H1 (cell line): Measurements from ENCODE around the gene LILRB3. TPM values are rescaled to one million over a fixed set of nuclear protein-coding genes. Genes with fewer than 3 reads are reported as not detected.

Experiments used
- CTCF ChIA-PET: fragments of 300-600 bp; sonication (Branson Sonifier 250); formaldehyde crosslinking; loops from one replicate; lab custom pipeline; 2021; ENCODE audit not compliant: partially characterized antibody; lab: Charles Lee
- POLR2A ChIA-PET: fragments of 300-600 bp; sonication (Branson Sonifier 250); formaldehyde crosslinking; loops from one replicate; lab custom pipeline; 2021; ENCODE audit warnings: inconsistent platforms; ENCODE audit not compliant: partially characterized antibody; lab: Charles Lee
- DNase-seq, 2 experiments: peaks; one replicate each; pipeline versions ENCODE4 v3.0.0 to v3.0.0-alpha.2; 2010 to 2022; ENCODE audit warnings: low spot score in 2 of 2, low read depth in 1 of 2, mixed read lengths in 1 of 2
- FAIRE-seq: peaks from 2 replicates; lab custom pipeline; 2011; peaks lifted over from hg19 to GRCh38; lab: Jason Lieb, UNC
- H2AFZ ChIP-seq: 2 replicates; pipeline ENCODE4 v1.8.1; 2012; ENCODE audit warnings: low read length, inconsistent platforms
- H2AK5ac ChIP-seq: 2 replicates; pipeline ENCODE4 v1.6.1; 2013; ENCODE audit warnings: low read depth, low read length
- H2BK120ac ChIP-seq: replicated peaks from 2 replicates; pipeline ENCODE3; 2013; ENCODE audit warnings: low read depth, low read length, inconsistent platforms
- H2BK12ac ChIP-seq: 2 replicates; pipeline ENCODE4 v1.6.1; 2013; ENCODE audit warnings: low read depth, low read length
- H2BK15ac ChIP-seq: 2 replicates; pipeline ENCODE4 v1.6.1; 2013; ENCODE audit warnings: low read length
- H2BK20ac ChIP-seq: 2 replicates; pipeline ENCODE4 v1.6.1; 2013; ENCODE audit warnings: low read length
- H2BK5ac ChIP-seq: 2 replicates; pipeline ENCODE4 v1.6.1; 2013; ENCODE audit warnings: low read depth, low read length
- H3K14ac ChIP-seq: 2 replicates; pipeline ENCODE4 v1.6.1; 2013; ENCODE audit warnings: inconsistent platforms; ENCODE audit not compliant: insufficient read length
- H3K18ac ChIP-seq: 2 replicates; pipeline ENCODE4 v1.6.1; 2013; ENCODE audit warnings: low read length; ENCODE audit errors: extremely low read depth
- H3K23ac ChIP-seq: 2 replicates; pipeline ENCODE4 v1.6.1; 2013; ENCODE audit warnings: inconsistent platforms; ENCODE audit not compliant: insufficient read length
- H3K23me2 ChIP-seq: 2 replicates; pipeline ENCODE4 v1.6.1; 2013; ENCODE audit warnings: low read depth, low read length
- H3K27ac ChIP-seq: 2 replicates; pipeline ENCODE4 v1.6.1; 2011; ENCODE audit warnings: low read depth, low read length, inconsistent platforms
- H3K27me3 ChIP-seq, 4 experiments: replicated peaks in 1 of 4; 1 replicate in 1 of 4; 2 replicates in 3 of 4; pipeline versions ENCODE4 v1.6.1 to v1.8.1; 2011 to 2013; ENCODE audit warnings: low read length in 3 of 4, mild to moderate bottlenecking in 3 of 4, inconsistent platforms in 2 of 4, mixed read lengths in 2 of 4, moderate library complexity in 1 of 4; ENCODE audit not compliant: control insufficient read depth in 3 of 4, insufficient read depth in 3 of 4; ENCODE audit errors: extremely low read depth in 1 of 4
- H3K36me3 ChIP-seq, 4 experiments: 2 replicates each; pipeline versions ENCODE4 v1.6.1 to v1.8.1; 2011 to 2013; ENCODE audit warnings: mild to moderate bottlenecking in 4 of 4, low read length in 3 of 4, moderate library complexity in 2 of 4, control low read depth in 1 of 4, inconsistent platforms in 1 of 4; ENCODE audit not compliant: insufficient read depth in 4 of 4, control insufficient read depth in 2 of 4
- H3K4ac ChIP-seq: replicated peaks from 2 replicates; pipeline ENCODE3; 2013; ENCODE audit warnings: low read length, low read depth, mixed read lengths, inconsistent platforms; ENCODE audit not compliant: insufficient read length
- H3K4me1 ChIP-seq, 4 experiments: replicated peaks in 1 of 4; 1 replicate in 1 of 4; 2 replicates in 3 of 4; pipeline versions ENCODE4 v1.6.1 to v1.8.1; 2011 to 2013; ENCODE audit warnings: low read length in 3 of 4, inconsistent platforms in 2 of 4, mixed read lengths in 1 of 4; ENCODE audit not compliant: insufficient read depth in 4 of 4, control insufficient read depth in 3 of 4
- H3K4me2 ChIP-seq, 2 experiments: 2 replicates each; pipeline versions ENCODE4 v1.6.1 to v1.8.1; 2011 to 2013; ENCODE audit warnings: low read depth in 2 of 2, low read length in 2 of 2, control low read depth in 1 of 2, inconsistent platforms in 1 of 2, mild to moderate bottlenecking in 1 of 2; ENCODE audit not compliant: insufficient read depth in 1 of 2
- H3K4me3 ChIP-seq, 4 experiments: fragments of 200-600, 300-600 bp in 1 of 4; sonication (generic), shearing (Covaris generic), sonication (Bioruptor Twin) in 1 of 4; 2 replicates each; pipeline versions ENCODE4 v1.5.1 to v1.8.1; 2011 to 2016; ENCODE audit warnings: low read length in 4 of 4, low read depth in 3 of 4, control low read depth in 2 of 4, inconsistent platforms in 2 of 4, mild to moderate bottlenecking in 2 of 4, mixed read lengths in 1 of 4, moderate library complexity in 1 of 4; ENCODE audit not compliant: insufficient read depth in 2 of 4; ENCODE audit errors: extremely low read depth in 1 of 4
- H3K56ac ChIP-seq: replicated peaks from 2 replicates; pipeline ENCODE3; 2013; ENCODE audit warnings: low read depth, mild to moderate bottlenecking, mixed read lengths, low read length, inconsistent platforms; ENCODE audit not compliant: insufficient read length
- H3K79me1 ChIP-seq: 2 replicates; pipeline ENCODE4 v1.6.1; 2013; ENCODE audit warnings: low read depth, low read length, control low read depth
- H3K79me2 ChIP-seq, 2 experiments: 2 replicates each; pipeline versions ENCODE4 v1.6.1 to v1.8.1; 2012 to 2013; ENCODE audit warnings: low read length in 2 of 2, mild to moderate bottlenecking in 2 of 2, inconsistent platforms in 1 of 2; ENCODE audit not compliant: insufficient read depth in 2 of 2, control insufficient read depth in 1 of 2
- H3K9ac ChIP-seq, 4 experiments: replicated peaks in 1 of 4; 1 replicate in 1 of 4; 2 replicates in 3 of 4; pipeline versions ENCODE4 v1.6.1 to v1.8.1; 2011 to 2013; ENCODE audit warnings: low read depth in 3 of 4, low read length in 3 of 4, control low read depth in 2 of 4, mild to moderate bottlenecking in 2 of 4, moderate library complexity in 2 of 4, inconsistent platforms in 1 of 4; ENCODE audit errors: extremely low read depth in 1 of 4
- H3K9me3 ChIP-seq, 2 experiments: 2 replicates each; pipeline versions ENCODE4 v1.6.1 to v1.8.1; 2012 to 2013; ENCODE audit warnings: mild to moderate bottlenecking in 2 of 2, moderate library complexity in 2 of 2, control low read depth in 1 of 2, inconsistent platforms in 1 of 2, low read depth in 1 of 2, low read length in 1 of 2, mixed read lengths in 1 of 2; ENCODE audit not compliant: insufficient read depth in 2 of 2
- H4K20me1 ChIP-seq, 2 experiments: replicated peaks in 1 of 2; 2 replicates each; pipeline versions ENCODE3 to v1.8.1; 2011 to 2013; ENCODE audit warnings: inconsistent platforms in 2 of 2, low read length in 2 of 2, mild to moderate bottlenecking in 1 of 2; ENCODE audit not compliant: insufficient read depth in 2 of 2, control insufficient read depth in 1 of 2
- H4K5ac ChIP-seq: 2 replicates; pipeline ENCODE4 v1.6.1; 2013; ENCODE audit warnings: low read length, low read depth, mixed read lengths, inconsistent platforms; ENCODE audit not compliant: insufficient read length
- H4K8ac ChIP-seq: 2 replicates; pipeline ENCODE4 v1.8.0; 2013; ENCODE audit warnings: mild to moderate bottlenecking, moderate library complexity, low read length, inconsistent platforms; ENCODE audit not compliant: insufficient read depth; ENCODE audit errors: extremely low read depth
- H4K91ac ChIP-seq: replicated peaks from 2 replicates; pipeline ENCODE3; 2013; ENCODE audit warnings: low read length, mixed read lengths, inconsistent platforms; ENCODE audit not compliant: insufficient read length
- BCL11A ChIP-seq, 2 experiments: IDR thresholded peaks; one replicate each; pipeline ENCODE4 v1.6.1; 2011; ENCODE audit warnings: low read depth in 2 of 2, low read length in 2 of 2, mild to moderate bottlenecking in 2 of 2
- CHD1 ChIP-seq: IDR thresholded peaks from 2 replicates; pipeline ENCODE4 v1.6.1; 2012; ENCODE audit warnings: low read depth, low read length, improper control_type of control experiment
- KDM4A ChIP-seq: IDR thresholded peaks from one replicate; pipeline ENCODE4 v1.7.1; 2012; ENCODE audit warnings: low read depth, mild to moderate bottlenecking, moderate library complexity, low read length, inconsistent platforms; ENCODE audit not compliant: severe bottlenecking
- RNF2 ChIP-seq: fragments of 200-900, 300-1000 bp; sonication (generic); IDR thresholded peaks from 2 replicates; pipeline ENCODE4 v1.7.1; 2016; ENCODE audit warnings: borderline replicate concordance, low read depth, mild to moderate bottlenecking, antibody characterized with exemption, low read length; ENCODE audit not compliant: poor library complexity, severe bottlenecking; ENCODE audit errors: missing control alignments
- SIX5 ChIP-seq: IDR thresholded peaks from 2 replicates; pipeline ENCODE4 v1.6.1; 2011; ENCODE audit warnings: mild to moderate bottlenecking, low read depth, low read length
- SUZ12 ChIP-seq: fragments of 200-600 bp; sonication (generic); IDR thresholded peaks from 2 replicates; pipeline ENCODE4 v1.6.1; 2012; ENCODE audit warnings: mild to moderate bottlenecking, inconsistent platforms, low read length, moderate library complexity, mixed read lengths
- TEAD4 ChIP-seq: IDR thresholded peaks from 2 replicates; pipeline ENCODE4 v1.6.1; 2012; ENCODE audit warnings: low read depth, low read length, inconsistent platforms, mixed read lengths
- ZNF274 ChIP-seq: IDR thresholded peaks from 2 replicates; pipeline ENCODE4 v1.7.0; 2012; ENCODE audit warnings: low read length, borderline replicate concordance; ENCODE audit errors: extremely low read depth
- WGBS, 2 experiments: shearing (Covaris generic) in 1 of 2; methylation state at CpG; one replicate each; pipeline versions ENCODE4 v1.1.6 to v1.1.7; 2013 to 2015; ENCODE audit warnings: low lambda C conversion rate in 2 of 2, mixed read lengths in 2 of 2, inconsistent platforms in 1 of 2, low coverage in 1 of 2, missing lambda C conversion rate in 1 of 2; ENCODE audit not compliant: insufficient replicate concordance in 2 of 2, insufficient coverage in 1 of 2, insufficient read length in 1 of 2; ENCODE audit errors: extremely low coverage in 1 of 2, missing lambda C conversion rate in 1 of 2; 5-methylcytosine and 5-hydroxymethylcytosine counted together
- polyA plus RNA-seq, 7 experiments: library from polyadenylated mRNA; depleted of rRNA in 3 of 7; stranded (reverse) in 5 of 7; unstranded in 2 of 7; fragments of >200 nt in 5 of 7; fragments of 200-250 nt in 2 of 7; gene quantifications; 1 replicate in 5 of 7; 2 replicates in 1 of 7; 4 replicates in 1 of 7; pipeline versions ENCODE4 v1.2.1 to v1.2.3, GENCODE V29; 2011 to 2013; ENCODE audit warnings: missing spikeins in 2 of 7, mixed read lengths in 2 of 7
- total RNA-seq: library from RNA; stranded (reverse); fragmentation: NEBNext Ultra II Directional; extraction: Animal tissue kit (Norgen Biotek cat#: 25700); gene quantifications from 2 replicates; pipeline ENCODE4 v1.2.1, GENCODE V29; 2021
- TF ChIP-seq, protein P1 (sequence below): IDR thresholded peaks from 2 replicates; pipeline ENCODE4 v1.6.1; 2012; ENCODE audit warnings: inconsistent platforms

LILRB3 gene
- total and polyA plus RNA-seq, 2 of the 8 experiments (the other 6 are each of a cell fraction or from before 2014, with no cell fraction given) = not detected

DNA sequence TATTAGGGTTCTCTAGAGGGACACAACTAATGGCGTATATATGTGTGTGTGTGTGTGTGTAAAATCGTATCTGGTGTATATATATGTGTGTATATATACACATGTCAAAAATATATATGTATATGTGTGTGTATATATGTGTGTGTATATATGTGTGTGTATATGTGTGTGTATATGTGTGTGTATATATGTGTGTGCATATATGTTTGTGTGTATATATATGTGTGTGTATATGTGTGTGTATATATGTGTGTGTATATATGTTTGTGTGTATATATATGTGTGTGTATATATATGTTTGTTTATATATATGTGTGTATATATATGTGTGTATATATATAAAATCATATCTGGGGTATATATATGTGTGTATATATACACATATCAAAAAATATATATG lies 39.7 kb upstream of the LILRB3 start:
- CTCF ChIA-PET = interaction anchor here (1.2 kb wide), 1 partner anchor 58 kb away, joined by 3 read pairs; no protein-coding TSS in a partner anchor

More for the DNA sequence above, 39.7 kb upstream of the LILRB3 start:
- Histone ChIP-seq H2BK120ac (no peak overlapping the region), H3K36me3 (no peaks in the 10 kb centered on the region), H2BK5ac (no peak overlapping the region), H3K27me3 (no peaks in the 10 kb centered on the region; a peak in 1 of 7 replicates), H3K9me3 (no peaks in the 10 kb centered on the region), H3K4me1 (peaks cover 0 to 2% (median 0%) of the 10 kb centered on the region in 4 experiments; a peak in 2 of 7 replicates), H3K23me2 (no peaks in the 10 kb centered on the region), H4K20me1 (no peaks in the 10 kb centered on the region), H3K56ac (no peak overlapping the region), H2AFZ (no peak overlapping the region), H4K5ac (no peak overlapping the region), H3K79me1 (no peaks in the 10 kb centered on the region), H3K18ac (no peak overlapping the region), H3K4me3 (no peak overlapping the region), H4K91ac (no peak overlapping the region), H2BK12ac (no peak overlapping the region), H2BK15ac (no peak overlapping the region), H4K8ac (no peak overlapping the region), H3K23ac (no peak overlapping the region), H3K27ac (no peak overlapping the region), H3K79me2 (no peaks in the 10 kb centered on the region), H2AK5ac (no peak overlapping the region), H3K14ac (no peak overlapping the region), H3K4ac (no peak overlapping the region), H3K9ac (no peak overlapping the region), H2BK20ac (no peak overlapping the region), H3K4me2 (no peak overlapping the region)
- TF ChIP-seq ZNF274 (no peak), SUZ12 (no peak), SIX5 (no peak), KDM4A (no peak), RNF2 (no peak), BCL11A (IDR thresholded peaks at IDR 0.05; ENCODE audit: low read depth in 2 of 2, low read length in 2 of 2) (no peak), CHD1 (no peak), TEAD4 (no peak)
- TF ChIP-seq, protein P1, sequence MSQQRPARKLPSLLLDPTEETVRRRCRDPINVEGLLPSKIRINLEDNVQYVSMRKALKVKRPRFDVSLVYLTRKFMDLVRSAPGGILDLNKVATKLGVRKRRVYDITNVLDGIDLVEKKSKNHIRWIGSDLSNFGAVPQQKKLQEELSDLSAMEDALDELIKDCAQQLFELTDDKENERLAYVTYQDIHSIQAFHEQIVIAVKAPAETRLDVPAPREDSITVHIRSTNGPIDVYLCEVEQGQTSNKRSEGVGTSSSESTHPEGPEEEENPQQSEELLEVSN = no peak
- DNase-seq (no peak), FAIRE-seq (no peak)
- POLR2A ChIA-PET = interaction anchor here (0.8 to 1.0 kb wide), 2 partner anchors 57 to 62 kb away, joined by 4 to 5 read pairs; partner anchors contain the start of gene RPS9
- WGBS, 2 experiments = 92% methylated on average over 2 of the region's 2 CpGs; no CpG with 5 or more reads in 1 of the 2 experiments
